Heart left ventricle (tissue), 16 donors: ENCODE measurements around the gene AFF3. TPM values are rescaled to one million over a fixed set of nuclear protein-coding genes. Genes with fewer than 3 reads are reported as not detected.

ENCODE experiments used
- ATAC-seq, 4 donors: fragments of 200-7000 bp; cut with Tn5 transposase; one replicate each; pipeline ENCODE4 v1.9.1; 2020 to 2022; ENCODE audit warnings: moderate library complexity in 4 of 4, mild to moderate bottlenecking in 3 of 4, moderate number of reproducible peaks in 1 of 4
- DNase-seq, 5 donors: peaks; one replicate each; pipeline ENCODE4 v3.0.0-alpha.2; 2020
- H3K27ac ChIP-seq, 12 donors: fragments of 200-600 bp; sonication (generic) in 4 of 12; one replicate each; pipeline versions ENCODE4 v1.5.0 to v1.8.0; 2016 to 2022; ENCODE audit warnings: mild to moderate bottlenecking in 2 of 12
- H3K27me3 ChIP-seq, 9 donors: fragments of 200-600 bp; sonication (generic) in 2 of 9; one replicate each; pipeline versions ENCODE4 v1.5.1 to v1.8.0; 2016 to 2022; ENCODE audit warnings: mild to moderate bottlenecking in 3 of 9
- H3K36me3 ChIP-seq, 9 donors: fragments of 200-600 bp; sonication (generic) in 2 of 9; one replicate each; pipeline versions ENCODE4 v1.5.0 to v1.8.0; 2018 to 2022; ENCODE audit warnings: mild to moderate bottlenecking in 2 of 9
- H3K4me1 ChIP-seq, 12 donors: fragments of 200-600 bp; sonication (generic) in 4 of 12; one replicate each; pipeline versions ENCODE4 v1.5.0 to v1.8.0; 2016 to 2022; ENCODE audit warnings: mild to moderate bottlenecking in 3 of 12
- H3K4me3 ChIP-seq, 12 donors: fragments of 200-600 bp; sonication (generic) in 4 of 12; one replicate each; pipeline versions ENCODE4 v1.5.0 to v1.8.0; 2017 to 2022; ENCODE audit warnings: mild to moderate bottlenecking in 9 of 12, moderate library complexity in 4 of 12
- H3K9me3 ChIP-seq, 12 donors: fragments of 200-600 bp; sonication (generic) in 4 of 12; one replicate each; pipeline versions ENCODE4 v1.5.0 to v1.8.0; 2016 to 2022; ENCODE audit warnings: mild to moderate bottlenecking in 1 of 12
- CTCF ChIP-seq, 12 donors: fragments of 200-600 bp; sonication (generic) in 4 of 12; IDR thresholded peaks; one replicate each; pipeline versions ENCODE4 v1.5.0 to v1.8.0; 2018 to 2022; ENCODE audit warnings: antibody characterized with exemption in 12 of 12, mild to moderate bottlenecking in 5 of 12
- POLR2A ChIP-seq, 2 donors: fragments of 450-650 bp; IDR thresholded peaks; one replicate each; pipeline ENCODE4 v1.6.1; 2017; ENCODE audit warnings: antibody characterized with exemption in 2 of 2, mild to moderate bottlenecking in 2 of 2, moderate library complexity in 2 of 2
- WGBS, 4 donors: extraction: QIAGEN DNeasy Blood & Tissue Kit in 2 of 4; methylation state at CpG; one replicate each; pipeline versions ENCODE4 v1.1.5 to v1.1.7; 2013 to 2018; 5-methylcytosine and 5-hydroxymethylcytosine counted together
- intact Hi-C, 10 donors: fragments of 100-400 bp; cut with DNase I; formaldehyde crosslinking; loops; one replicate each; pipeline versions ENCODE4 v1.11.1 to v1.14.2; 2022
- long read RNA-seq, 3 donors: library from polyadenylated mRNA; unstranded; transcript quantifications; one replicate each; pipeline ENCODE4 v2.0.0, GENCODE V29; 2020 to 2021
- polyA plus RNA-seq, 2 donors: library from polyadenylated mRNA; stranded (reverse); fragments of 200-250 nt; gene quantifications; one replicate each; pipeline ENCODE4 v1.2.3, GENCODE V29; 2013
- total RNA-seq, 9 donors: library from RNA; depleted of rRNA in 2 of 9; stranded (reverse); fragments of >200 nt in 2 of 9; fragmentation: NEBNext Ultra II Directional in 3 of 9; extraction: Animal tissue kit (Norgen Biotek cat#: 25700) in 3 of 9; gene quantifications; one replicate each; pipeline versions ENCODE4 v1.1.0 to v1.2.4, GENCODE V29; 2016 to 2023
- donor health status: ischemic (EF 13 %, LVEDD 7.1; RV severe dilation, severe dysfunction).
- donor health status: healthy with polysubstance abuse.
- donor health status: DM: no; HTN: yes; CAD: no.
- donor health status: DM: no; HTN: no; CAD: no.
- donor health status: ischemic (EF 25% LVEDD 6.9; RV normal size, moderate dysfunction).
- donor health status: ischemic (EF 25% LVEDD 5.7; RV mildly dilated, moderate dysfunction).
- donor health status: healthy.
- donor health status: DM: yes; HTN: yes; CAD: no.
- donor health status: ischemic (EF 35%, LVEDD 5.7; RV mildly dilated, moderate dysfunction).
- donor health status: nonischemic (EF 11% LVEDD 7.7; RV severe dilation, severe dysfunction).
- donor health status: DM: yes; HTN: yes; CAD: no.
- donor health status: PGD.
- donor health status: ischemic (EF 29% LVEDD 5.4; RV normal size, mild dysfunction).
- donor health status: nonischemic (EF 23%, LVEDD 6.1; RV moderate dilation, normal function).

The AFF3 gene
- 10 to 100 TPM in 1 of 9 donors, 1 to 10 TPM in 8; 2.2 to 15.5 (median 6.9) TPM for total RNA-seq
- polyA plus RNA-seq: 1 to 10 TPM; 1.3 to 3.2 TPM
- long read RNA-seq, donor 1, partial matches to known transcripts: 2 of 6 reads
- long read RNA-seq, donor 1, other reads (novel, unspliced or antisense): 4 of 6 reads
- long read RNA-seq, donor 2, partial matches to known transcripts: 2 of 2 reads
- long read RNA-seq, donor 2, other reads (novel, unspliced or antisense): 0 of 2 reads
- long read RNA-seq, donor 3, partial matches to known transcripts: 2 of 4 reads
- long read RNA-seq, donor 3, other reads (novel, unspliced or antisense): 2 of 4 reads

GRCh38 chr2:100142393-100142792 is at the start of gene AFF3:
Gene AFF3, minus strand, starts transcription at chr2:100142590. Its CDS starts 38,136 bp downstream, at chr2:100104454.
- intact Hi-C loops: no loop called here
- Histone ChIP-seq H3K4me3 (peak within 1 kb of the TSS in 2 of 12 donors; percentile 7), H3K4me1 (no peaks in the 10 kb centered on the region), H3K9me3 (no peaks in the 10 kb centered on the region), H3K36me3 (no peaks in the 10 kb centered on the region), H3K27ac (no peak within 1 kb of the TSS), H3K27me3 (no peaks in the 10 kb centered on the region)
- TF ChIP-seq CTCF (IDR thresholded peaks at IDR 0.05): no peak
- no peak for TF ChIP-seq POLR2A (IDR thresholded peaks at IDR 0.05)
- ATAC-seq: peak in 1 of 4 donors; percentile 55
- 82 to 96% (median 87%) methylated on average over 11 of the region's 11 CpGs for WGBS, 4 donors
- peak in 1 of 5 donors; percentile 46 for DNase-seq

- intact Hi-C loops: no loop called here
- H3K4me3 ChIP-seq: no peak overlapping the region
- H3K27me3 ChIP-seq: no peaks in the 10 kb centered on the region
- peak in 3 of 4 donors; percentile 46 to 83 (median 48) for ATAC-seq
- peaks cover 0 to 26% (median 12%) of the 10 kb centered on the region in 12 donors for H3K4me1 ChIP-seq
- no peak overlapping the region for H3K27ac ChIP-seq
- WGBS, 4 donors: 38 to 53% (median 48%) methylated on average over 6 of the region's 6 CpGs
- H3K36me3 ChIP-seq: no peaks in the 10 kb centered on the region
- TF ChIP-seq POLR2A (IDR thresholded peaks at IDR 0.05): no peak
- no peak for TF ChIP-seq CTCF (IDR thresholded peaks at IDR 0.05)
- no peak for DNase-seq
- H3K9me3 ChIP-seq: no peaks in the 10 kb centered on the region
Measured at GRCh38 chr2:100189387-100189786, 47.0 kb upstream of the AFF3 start.

- TF ChIP-seq CTCF (IDR thresholded peaks at IDR 0.05) (no peak), POLR2A (IDR thresholded peaks at IDR 0.05) (no peak)
- no peak overlapping the region for H3K4me3 ChIP-seq
- no peak overlapping the region for H3K27ac ChIP-seq
- intact Hi-C loops: no loop called here
- ATAC-seq (no peak), DNase-seq (no peak)
- H3K27me3 ChIP-seq: no peaks in the 10 kb centered on the region
- 93 to 100% (median 94%) methylated on average over 2 of the region's 2 CpGs for whole genome bisulfite sequencing, 4 donors
- peaks cover 0 to 17% (median 9%) of the 10 kb centered on the region in 12 donors for H3K4me1 ChIP-seq
- H3K36me3 ChIP-seq: no peaks in the 10 kb centered on the region
- H3K9me3 ChIP-seq: no peaks in the 10 kb centered on the region
Measured at GRCh38 chr2:100188326-100188725, 45.9 kb upstream of the AFF3 start.

- no peak for DNase-seq
- TF ChIP-seq CTCF (IDR thresholded peaks at IDR 0.05) (no peak), POLR2A (IDR thresholded peaks at IDR 0.05) (no peak)
- no peaks in the 10 kb centered on the region for H3K36me3 ChIP-seq
- no peak overlapping the region for H3K27ac ChIP-seq
- H3K27me3 ChIP-seq: no peaks in the 10 kb centered on the region
- WGBS, 4 donors: 83 to 94% (median 88%) methylated on average over 8 of the region's 8 CpGs
- H3K4me1 ChIP-seq: peaks cover 0 to 14% (median 2%) of the 10 kb centered on the region in 12 donors
- intact Hi-C loops: no loop called here
- ATAC-seq: no peak
- H3K4me3 ChIP-seq: no peak overlapping the region
- H3K9me3 ChIP-seq: no peaks in the 10 kb centered on the region
Measured at GRCh38 chr2:100186126-100186525, 43.7 kb upstream of the AFF3 start.
